HG03457 (cell line): ENCODE results near the gene NAPEPLD.
"Not testable (repeated sequence)": the region's sequence is repeated elsewhere in the genome, so short reads cannot be mapped to it uniquely, and the experiment has no call there.

ENCODE experiments used
- ATAC-seq: cut with Tn5 transposase; IDR thresholded peaks from one replicate; pipeline ENCODE4 v1.9.1; 2021; ENCODE audit warnings: moderate number of reproducible peaks; ENCODE audit not compliant: unreplicated experiment

NAPEPLD gene

GRCh38 chr7:103071000-103071399, 77.9 kb downstream of the NAPEPLD start:
- ATAC-seq, result no peak

GRCh38 chr7:103068414-103069403, 80.2 kb downstream of the NAPEPLD start:
- no peak for ATAC-seq

- no peak for ATAC-seq
Measured at GRCh38 chr7:103065667-103066066, 83.2 kb downstream of the NAPEPLD start.

GRCh38 chr7:103063895-103064294, 85.0 kb downstream of the NAPEPLD start:
- no peak for ATAC-seq

GRCh38 chr7:103059471-103059870, 89.4 kb downstream of the NAPEPLD start:
- no peak for ATAC-seq

- no peak for ATAC-seq
Measured at GRCh38 chr7:103058122-103058521, 90.8 kb downstream of the NAPEPLD start.

GRCh38 chr7:103056006-103056405, 92.9 kb downstream of the NAPEPLD start:
- ATAC-seq, result not testable (repeated sequence)

GRCh38 chr7:103051519-103051918, 97.4 kb downstream of the NAPEPLD start:
- ATAC-seq, result no peak
